Left ventricle myocardium superior (tissue), 1 donor: Measurements from ENCODE around the gene PHACTR4. TPM values are rescaled to one million over a fixed set of nuclear protein-coding genes. Genes with fewer than 3 reads are reported as not detected.
A peak's percentile ranks its signal among the peaks of the same experiment; 100 is the strongest.
"Not testable (repeated sequence)": the region's sequence is repeated elsewhere in the genome, so short reads cannot be mapped to it uniquely, and the experiment has no call there.

Source experiments
- ATAC-seq: fragments of 200-7000 bp; cut with Tn5 transposase; one replicate; pipeline ENCODE4 v1.9.1; 2020; ENCODE audit warnings: mild to moderate bottlenecking, moderate library complexity
- DNase-seq: peaks from one replicate; pipeline ENCODE4 v3.0.0-alpha.2; 2020
- intact Hi-C: fragments of 100-400 bp; cut with micrococcal nuclease; formaldehyde crosslinking; loops from one replicate; pipeline ENCODE4 v1.11.0; 2022
- total RNA-seq: library from RNA; stranded (reverse); fragmentation: NEBNext Ultra II Directional; extraction: Animal tissue kit (Norgen Biotek cat#: 25700); gene quantifications from one replicate; pipeline ENCODE4 v1.2.1, GENCODE V29; 2021
- donor health status: DM: no; HTN: yes; CAD: no; lungs with severe emphysema.

PHACTR4 gene
- total RNA-seq, 1 donor from 2014 or later: 17.9 TPM

GRCh38 chr1:28458237-28459228 is 89.0 kb downstream of the PHACTR4 start:
- DNase-seq (no peak), ATAC-seq (peak; percentile 69)
- intact Hi-C loops: no loop called here

GRCh38 chr1:28466226-28466778 is 96.8 kb downstream of the PHACTR4 start:
- DNase-seq (no peak), ATAC-seq (no peak)
- intact Hi-C loops: no loop called here

GRCh38 chr1:28470146-28470545 is 100.6 kb downstream of the PHACTR4 start:
- intact Hi-C loops: loop anchor here (10.0 kb wide), 1 partner anchor 65 kb away; no protein-coding TSS in a partner anchor
- no peak for ATAC-seq
- DNase-seq: no peak

GRCh38 chr1:28479497-28479896 is 110.0 kb downstream of the PHACTR4 start:
- not testable (repeated sequence) for ATAC-seq, DNase-seq
- intact Hi-C loops: loop anchor here (10.0 kb wide), 1 partner anchor 75 kb away; no protein-coding TSS in a partner anchor

GRCh38 chr1:28480308-28480707 is 110.8 kb downstream of the PHACTR4 start:
- intact Hi-C loops: no loop called here
- no peak for DNase-seq
- no peak for ATAC-seq

GRCh38 chr1:28482138-28482537 is 112.6 kb downstream of the PHACTR4 start:
- intact Hi-C loops: no loop called here
- DNase-seq (no peak), ATAC-seq (no peak)

- no peak for DNase-seq
- no peak for ATAC-seq
- intact Hi-C loops: no loop called here
Observed at GRCh38 chr1:28482702-28483101, 113.2 kb downstream of the PHACTR4 start.

GRCh38 chr1:28494737-28495136 is 125.2 kb downstream of the PHACTR4 start:
- ATAC-seq: no peak
- intact Hi-C loops: no loop called here
- no peak for DNase-seq

GRCh38 chr1:28499553-28499952 is 130.0 kb downstream of the PHACTR4 start:
- intact Hi-C loops: no loop called here
- DNase-seq (no peak), ATAC-seq (no peak)

- DNase-seq (no peak), ATAC-seq (no peak)
- intact Hi-C loops: no loop called here
Observed at GRCh38 chr1:28501925-28502324, 132.4 kb downstream of the PHACTR4 start.

GRCh38 chr1:28503117-28503516 is 133.6 kb downstream of the PHACTR4 start:
- ATAC-seq: no peak
- intact Hi-C loops: no loop called here

GRCh38 chr1:28505406-28506187 is 136.1 kb downstream of the PHACTR4 start, which contains the start of gene RCC1:
Gene RCC1 (plus strand): TSS chr1:28506043. CDS start chr1:28529867, 23,824 bp downstream.
- peak; percentile 97 for DNase-seq
- peak; percentile 98 for ATAC-seq
- intact Hi-C loops: no loop called here

More at GRCh38 chr1:28503117-28503516, 133.6 kb downstream of the PHACTR4 start:
- no peak for DNase-seq

GRCh38 chr1:28506907-28507246 is 137.3 kb downstream of the PHACTR4 start:
- intact Hi-C loops: no loop called here
- no peak for DNase-seq
- ATAC-seq: no peak

- ATAC-seq: no peak
- no peak for DNase-seq
- intact Hi-C loops: no loop called here
Observed at GRCh38 chr1:28507247-28507645, 137.7 kb downstream of the PHACTR4 start.

- ATAC-seq (no peak), DNase-seq (no peak)
- intact Hi-C loops: no loop called here
Observed at GRCh38 chr1:28507646-28508434, 138.3 kb downstream of the PHACTR4 start.

- intact Hi-C loops: no loop called here
- no peak for DNase-seq
- no peak for ATAC-seq
Observed at GRCh38 chr1:28508435-28508754, 138.9 kb downstream of the PHACTR4 start.

GRCh38 chr1:28509705-28510272 is 140.2 kb downstream of the PHACTR4 start:
- DNase-seq (no peak), ATAC-seq (no peak)
- intact Hi-C loops: no loop called here

GRCh38 chr1:28510273-28510969 is 140.9 kb downstream of the PHACTR4 start:
- intact Hi-C loops: no loop called here
- DNase-seq (no peak), ATAC-seq (no peak)
